Stimulated activated memory B cell treated with anti-CD40 and anti-IgM and Interleukin-4, amounts not matched to agents 10 μg/mL and 1 μg/mL and 100 μg/mL, for 72 hours (primary cell): Measurements from ENCODE around the gene RPP30.

Experiments
- ATAC-seq: fragments of 150-1000 bp; cut with Tn5 transposase; 2 replicates; pipeline ENCODE4 v1.10.0; 2021
- H3K27ac Mint-ChIP-seq: one replicate; pipeline ENCODE4 v1.8.0; 2022; ENCODE audit warnings: mild to moderate bottlenecking, mixed read lengths
- H3K27me3 Mint-ChIP-seq: one replicate; pipeline ENCODE4 v1.8.0; 2022; ENCODE audit warnings: mixed read lengths
- H3K36me3 Mint-ChIP-seq: one replicate; pipeline ENCODE4 v1.8.0; 2022; ENCODE audit warnings: mixed read lengths
- H3K4me1 Mint-ChIP-seq: one replicate; pipeline ENCODE4 v1.8.0; 2022; ENCODE audit warnings: mixed read lengths
- H3K4me3 Mint-ChIP-seq: one replicate; pipeline ENCODE4 v1.8.0; 2022; ENCODE audit warnings: mild to moderate bottlenecking, moderate library complexity, mixed read lengths
- H3K9me3 Mint-ChIP-seq: one replicate; pipeline ENCODE4 v1.8.0; 2022; ENCODE audit warnings: mixed read lengths

Gene RPP30

DNA sequence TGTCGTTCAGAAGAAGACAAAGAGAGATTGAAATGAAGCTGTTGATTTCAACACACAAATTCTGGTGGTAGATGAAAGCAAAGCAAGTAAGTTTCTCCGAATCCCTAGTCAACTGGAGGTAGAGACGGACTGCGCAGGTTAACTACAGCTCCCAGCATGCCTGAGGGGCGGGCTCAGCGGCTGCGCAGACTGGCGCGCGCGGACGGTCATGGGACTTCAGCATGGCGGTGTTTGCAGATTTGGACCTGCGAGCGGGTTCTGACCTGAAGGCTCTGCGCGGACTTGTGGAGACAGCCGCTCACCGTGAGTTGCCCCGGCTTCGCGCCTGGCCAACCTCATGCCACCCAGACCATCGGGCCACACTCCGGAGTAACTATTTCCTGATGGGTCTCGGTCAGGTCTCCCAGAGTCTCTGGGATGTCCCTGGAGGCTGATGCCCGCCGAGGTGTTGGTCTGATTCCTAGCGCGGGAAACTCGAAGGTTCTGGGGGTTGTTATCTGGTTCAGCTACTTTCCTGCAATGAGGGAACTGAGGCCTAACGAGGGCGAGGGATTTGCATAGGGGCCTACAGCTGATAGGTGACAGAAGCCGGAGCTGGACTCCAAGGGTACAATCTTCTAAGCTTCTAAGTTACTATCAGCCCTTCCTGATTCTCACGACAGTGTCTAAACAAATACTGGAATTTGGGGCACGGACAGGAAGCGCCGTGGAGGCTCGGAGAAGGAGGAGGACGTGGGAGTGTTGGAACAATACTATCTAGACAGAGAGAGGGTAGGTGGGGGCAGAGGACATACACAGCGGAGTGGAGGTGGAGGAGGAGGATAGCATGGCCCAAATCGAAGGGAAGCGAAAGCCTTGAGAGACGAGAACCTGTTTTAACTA lies at the start of gene RPP30:
Gene RPP30 (plus strand): TSS at position 209 of the 882 bp plus-strand sequence. CDS start 13 bp downstream, at position 222.
- H3K27ac Mint-ChIP-seq = peak within 1 kb of the TSS; percentile 91
- H3K36me3 Mint-ChIP-seq = peaks cover 11% of the 10 kb centered on the region
- H3K27me3 Mint-ChIP-seq = peaks cover 9% of the 10 kb centered on the region
- peak; percentile 99 for ATAC-seq
- peaks cover 4% of the 10 kb centered on the region for H3K9me3 Mint-ChIP-seq
- H3K4me1 Mint-ChIP-seq = peaks cover 25% of the 10 kb centered on the region
- peak within 1 kb of the TSS; percentile 97 for H3K4me3 Mint-ChIP-seq

GRCh38 chr10:90822508-90822907 lies 49.3 kb upstream of the RPP30 start:
- Mint-ChIP-seq H3K27ac (no peak overlapping the region), H3K4me3 (no peak overlapping the region)

DNA sequence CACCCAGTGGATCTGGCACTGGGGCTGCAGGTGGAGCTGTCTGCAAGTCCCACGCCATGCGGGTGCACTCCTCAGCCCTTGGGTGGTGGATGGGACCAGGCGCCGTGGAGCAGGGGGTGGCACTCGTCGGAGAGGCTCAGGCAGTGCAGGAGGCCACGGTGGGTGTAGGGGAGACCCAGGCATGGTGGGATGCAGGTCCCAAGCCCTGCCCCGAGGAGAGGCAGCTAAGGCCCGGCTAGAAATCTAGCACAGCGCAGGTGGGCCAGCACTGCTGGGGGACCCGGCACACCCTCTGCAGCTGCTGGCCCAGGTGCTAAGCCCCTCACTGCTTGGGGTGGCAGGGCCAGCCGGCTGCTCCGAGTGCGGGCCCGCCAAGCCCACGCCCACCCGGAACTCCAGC lies 39.7 kb upstream of the RPP30 start:
- peaks cover 3% of the 10 kb centered on the region for H3K27me3 Mint-ChIP-seq
- H3K27ac Mint-ChIP-seq = no peak overlapping the region
- ATAC-seq = peak; percentile 44
- no peaks in the 10 kb centered on the region for H3K36me3 Mint-ChIP-seq
- no peaks in the 10 kb centered on the region for H3K4me1 Mint-ChIP-seq
- no peak overlapping the region for H3K4me3 Mint-ChIP-seq
- no peaks in the 10 kb centered on the region for H3K9me3 Mint-ChIP-seq

More at GRCh38 chr10:90822508-90822907, 49.3 kb upstream of the RPP30 start:
- H3K27me3 Mint-ChIP-seq = peaks cover 63% of the 10 kb centered on the region
- H3K36me3 Mint-ChIP-seq = peaks cover 7% of the 10 kb centered on the region
- peaks cover 12% of the 10 kb centered on the region for H3K9me3 Mint-ChIP-seq
- no peaks in the 10 kb centered on the region for H3K4me1 Mint-ChIP-seq
- no peak for ATAC-seq

- H3K36me3 Mint-ChIP-seq = no peaks in the 10 kb centered on the region
- H3K27ac Mint-ChIP-seq = no peak overlapping the region
- H3K27me3 Mint-ChIP-seq = no peaks in the 10 kb centered on the region
- H3K4me1 Mint-ChIP-seq = no peaks in the 10 kb centered on the region
- no peaks in the 10 kb centered on the region for H3K9me3 Mint-ChIP-seq
- ATAC-seq = no peak
- H3K4me3 Mint-ChIP-seq = no peak overlapping the region
These were observed 37.4 kb upstream of the RPP30 start for GRCh38 chr10:90834326-90834725.

DNA sequence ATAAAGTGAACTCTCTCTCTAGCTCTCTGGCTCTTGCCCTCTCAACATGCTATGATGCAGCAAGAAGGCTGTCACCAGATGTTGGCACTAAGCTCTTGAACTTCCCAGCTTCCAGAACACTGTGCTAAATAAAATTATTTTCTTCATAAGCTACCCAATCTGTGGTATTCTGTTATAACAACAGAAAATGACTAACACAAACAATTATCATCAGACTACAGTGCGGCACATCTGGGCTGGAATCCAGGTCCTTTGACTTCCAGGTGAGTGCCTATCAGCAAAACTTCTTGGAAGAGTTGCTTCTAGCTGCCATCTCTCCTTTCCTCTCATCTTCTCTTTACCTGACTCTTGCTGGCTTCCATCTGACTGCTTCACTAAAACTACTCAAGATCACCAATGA lies 34.3 kb upstream of the RPP30 start:
- H3K4me1 Mint-ChIP-seq = no peaks in the 10 kb centered on the region
- no peak for ATAC-seq
- H3K4me3 Mint-ChIP-seq = no peak overlapping the region
- H3K9me3 Mint-ChIP-seq = no peaks in the 10 kb centered on the region
- H3K27me3 Mint-ChIP-seq = no peaks in the 10 kb centered on the region
- H3K36me3 Mint-ChIP-seq = no peaks in the 10 kb centered on the region
- H3K27ac Mint-ChIP-seq = no peak overlapping the region

DNA sequence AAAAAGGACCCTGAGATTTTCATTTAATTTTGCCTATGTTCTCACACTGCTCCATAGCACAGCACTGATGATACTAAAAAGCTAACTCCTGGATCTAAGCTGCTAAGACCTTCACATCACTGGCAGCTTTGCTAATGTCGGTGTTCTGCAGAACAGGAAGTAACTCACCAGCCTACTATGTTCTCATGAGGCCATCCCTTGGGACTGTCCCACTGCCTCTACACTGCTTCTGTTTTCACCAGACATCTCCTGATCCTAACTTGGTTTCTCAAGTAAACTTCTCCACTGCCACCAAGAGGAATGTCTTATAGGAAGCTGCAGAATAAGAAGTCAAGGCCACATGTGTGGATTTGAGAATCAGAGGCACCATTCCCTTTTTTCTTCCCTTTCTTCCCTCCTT lies 29.0 kb upstream of the RPP30 start:
- no peak for ATAC-seq
- Mint-ChIP-seq H3K4me3 (no peak overlapping the region), H3K27ac (no peak overlapping the region), H3K36me3 (no peaks in the 10 kb centered on the region), H3K4me1 (peaks cover 6% of the 10 kb centered on the region), H3K9me3 (no peaks in the 10 kb centered on the region), H3K27me3 (peaks cover 22% of the 10 kb centered on the region)

DNA sequence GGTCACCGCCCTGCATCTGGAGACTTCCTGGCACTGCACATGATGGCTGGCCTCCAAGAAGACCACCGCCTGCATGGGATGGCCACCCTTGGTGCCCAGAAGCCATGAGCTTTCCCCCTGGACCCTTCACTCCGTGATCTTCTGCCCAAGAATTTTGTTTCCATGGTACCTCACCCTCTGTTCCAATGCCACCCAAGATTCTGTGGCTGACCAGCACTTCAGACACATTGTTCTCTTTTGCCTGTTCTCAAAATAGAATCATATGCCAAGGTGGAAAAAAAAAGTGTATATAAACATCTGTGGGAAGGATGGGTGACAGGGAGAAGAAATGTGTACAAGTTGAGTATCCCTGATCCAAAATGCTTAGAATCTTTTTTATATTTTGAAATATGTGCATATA lies 26.0 kb upstream of the RPP30 start:
- Mint-ChIP-seq H3K36me3 (peaks cover 7% of the 10 kb centered on the region), H3K9me3 (peaks cover 6% of the 10 kb centered on the region)

GRCh38 chr10:90846746-90847145 lies 25.0 kb upstream of the RPP30 start:
- Mint-ChIP-seq H3K4me3 (no peak overlapping the region), H3K4me1 (peaks cover 6% of the 10 kb centered on the region), H3K27me3 (peaks cover 37% of the 10 kb centered on the region), H3K9me3 (peaks cover 10% of the 10 kb centered on the region), H3K27ac (no peak overlapping the region), H3K36me3 (peaks cover 11% of the 10 kb centered on the region)
- no peak for ATAC-seq

More for the DNA sequence above, 26.0 kb upstream of the RPP30 start:
- Mint-ChIP-seq H3K4me3 (no peak overlapping the region), H3K27me3 (peaks cover 30% of the 10 kb centered on the region), H3K27ac (no peak overlapping the region), H3K4me1 (peaks cover 6% of the 10 kb centered on the region)
- no peak for ATAC-seq

DNA sequence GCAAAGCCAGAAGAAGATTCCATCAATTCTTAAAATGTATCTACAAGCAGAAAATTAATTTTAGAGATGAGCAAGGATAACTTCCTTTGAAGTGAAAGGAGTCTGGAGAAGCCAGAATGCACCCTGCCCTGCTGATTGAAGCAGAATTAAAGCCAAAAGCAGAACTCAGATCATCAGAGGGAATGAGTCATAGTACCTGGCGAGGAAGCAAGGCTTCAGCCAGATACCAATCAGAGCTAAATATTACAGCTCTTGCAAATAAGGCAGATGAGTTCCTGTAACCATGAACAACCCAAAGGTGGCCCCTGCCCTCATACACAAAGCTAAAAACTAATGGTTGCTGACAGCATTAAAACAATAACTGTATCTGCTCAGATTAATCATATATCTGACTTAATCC lies 24.3 kb upstream of the RPP30 start:
- no peak for ATAC-seq
- Mint-ChIP-seq H3K9me3 (peaks cover 11% of the 10 kb centered on the region), H3K27ac (no peak overlapping the region), H3K36me3 (peaks cover 11% of the 10 kb centered on the region), H3K27me3 (peaks cover 37% of the 10 kb centered on the region), H3K4me3 (no peak overlapping the region), H3K4me1 (peaks cover 6% of the 10 kb centered on the region)

DNA sequence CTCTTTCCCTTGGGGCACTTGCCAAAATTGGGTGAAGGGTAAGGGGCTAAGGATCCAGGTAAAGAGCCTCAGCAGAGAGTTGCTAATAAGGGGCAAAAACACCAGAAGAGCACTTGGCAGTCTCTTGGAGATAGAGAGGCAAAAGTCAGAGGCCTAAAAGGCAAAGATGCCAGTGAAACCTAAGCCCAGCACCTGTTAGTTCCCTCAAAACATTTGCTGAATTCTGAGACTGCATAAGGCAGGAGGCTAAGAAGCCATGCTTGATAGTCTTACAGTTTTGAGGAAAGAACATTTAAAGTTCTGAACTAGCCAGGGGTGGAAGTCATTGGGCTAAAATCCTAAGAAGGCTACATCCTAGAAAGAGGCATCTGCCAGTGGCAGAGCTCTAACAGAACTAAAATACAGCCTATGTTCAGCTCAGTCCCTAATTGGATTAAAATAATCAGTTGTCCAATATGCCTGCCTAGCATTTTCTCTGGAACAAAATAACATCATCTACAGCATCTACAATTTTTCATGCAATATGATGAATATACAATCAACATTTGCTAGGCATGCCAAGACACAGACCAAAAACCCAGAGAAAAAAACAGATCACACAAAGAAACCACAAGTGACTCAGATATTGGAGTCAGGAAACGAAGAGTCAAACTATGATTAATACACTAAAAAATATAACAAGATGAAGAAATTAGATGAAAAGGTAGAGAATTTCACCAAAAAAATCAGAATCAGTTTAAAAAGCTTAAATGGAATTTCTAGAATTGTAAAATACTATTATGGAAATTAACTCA lies 21.6 kb upstream of the RPP30 start:
- Mint-ChIP-seq H3K4me3 (no peak overlapping the region), H3K4me1 (no peaks in the 10 kb centered on the region), H3K9me3 (peaks cover 11% of the 10 kb centered on the region), H3K27me3 (peaks cover 32% of the 10 kb centered on the region), H3K27ac (no peak overlapping the region), H3K36me3 (peaks cover 11% of the 10 kb centered on the region)
- ATAC-seq = no peak

DNA sequence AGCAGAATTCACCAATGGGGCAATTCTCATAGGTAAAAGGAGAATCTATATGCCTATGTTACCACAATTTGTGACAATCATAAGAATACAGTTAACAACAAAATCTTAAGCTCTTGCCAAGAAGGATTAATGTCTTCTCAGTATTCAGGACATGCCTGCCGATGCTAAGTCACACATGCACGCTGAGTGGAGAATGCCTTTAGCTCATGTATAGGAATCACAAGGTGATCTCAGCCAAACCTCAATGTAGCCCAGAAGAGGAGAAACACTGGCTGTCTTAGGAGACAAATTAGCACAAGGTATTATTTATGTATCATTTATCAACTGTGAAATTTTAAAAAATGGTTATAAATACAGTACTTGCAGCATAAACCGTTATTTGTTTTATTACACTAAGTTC lies 16.6 kb upstream of the RPP30 start:
- no peak for ATAC-seq
- H3K9me3 Mint-ChIP-seq = peaks cover 11% of the 10 kb centered on the region
- H3K4me3 Mint-ChIP-seq = no peak overlapping the region
- no peak overlapping the region for H3K27ac Mint-ChIP-seq
- H3K36me3 Mint-ChIP-seq = peaks cover 10% of the 10 kb centered on the region
- H3K4me1 Mint-ChIP-seq = peaks cover 12% of the 10 kb centered on the region
- H3K27me3 Mint-ChIP-seq = peaks cover 28% of the 10 kb centered on the region

DNA sequence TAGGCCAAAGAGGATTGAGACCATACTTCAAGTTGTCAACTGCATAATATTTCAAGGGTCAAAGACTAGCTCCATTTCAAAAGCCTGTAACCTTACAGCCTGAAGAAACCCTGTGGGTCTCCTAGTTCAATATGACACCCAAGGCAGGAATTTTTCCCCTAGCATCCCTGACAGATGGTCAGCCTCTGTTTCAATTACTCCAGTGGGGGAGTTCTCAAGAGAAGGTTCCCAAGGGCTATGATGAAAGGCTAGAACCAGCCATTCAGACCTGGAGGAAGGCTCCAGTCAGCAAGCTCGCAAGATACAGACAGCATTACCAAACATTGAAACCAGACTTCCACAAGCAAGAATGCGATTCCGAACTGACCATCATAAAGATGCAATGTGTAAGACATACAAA lies 15.5 kb upstream of the RPP30 start:
- peaks cover 2% of the 10 kb centered on the region for H3K9me3 Mint-ChIP-seq
- ATAC-seq = no peak
- H3K27me3 Mint-ChIP-seq = peaks cover 16% of the 10 kb centered on the region
- no peak overlapping the region for H3K4me3 Mint-ChIP-seq
- no peaks in the 10 kb centered on the region for H3K36me3 Mint-ChIP-seq
- H3K27ac Mint-ChIP-seq = no peak overlapping the region
- H3K4me1 Mint-ChIP-seq = peaks cover 12% of the 10 kb centered on the region

GRCh38 chr10:90856964-90857634 lies 14.7 kb upstream of the RPP30 start:
- Mint-ChIP-seq H3K9me3 (no peaks in the 10 kb centered on the region), H3K27ac (no peak overlapping the region), H3K36me3 (no peaks in the 10 kb centered on the region), H3K4me1 (peaks cover 12% of the 10 kb centered on the region), H3K4me3 (peak overlapping the region; percentile 75), H3K27me3 (peaks cover 15% of the 10 kb centered on the region)
- ATAC-seq = no peak

DNA sequence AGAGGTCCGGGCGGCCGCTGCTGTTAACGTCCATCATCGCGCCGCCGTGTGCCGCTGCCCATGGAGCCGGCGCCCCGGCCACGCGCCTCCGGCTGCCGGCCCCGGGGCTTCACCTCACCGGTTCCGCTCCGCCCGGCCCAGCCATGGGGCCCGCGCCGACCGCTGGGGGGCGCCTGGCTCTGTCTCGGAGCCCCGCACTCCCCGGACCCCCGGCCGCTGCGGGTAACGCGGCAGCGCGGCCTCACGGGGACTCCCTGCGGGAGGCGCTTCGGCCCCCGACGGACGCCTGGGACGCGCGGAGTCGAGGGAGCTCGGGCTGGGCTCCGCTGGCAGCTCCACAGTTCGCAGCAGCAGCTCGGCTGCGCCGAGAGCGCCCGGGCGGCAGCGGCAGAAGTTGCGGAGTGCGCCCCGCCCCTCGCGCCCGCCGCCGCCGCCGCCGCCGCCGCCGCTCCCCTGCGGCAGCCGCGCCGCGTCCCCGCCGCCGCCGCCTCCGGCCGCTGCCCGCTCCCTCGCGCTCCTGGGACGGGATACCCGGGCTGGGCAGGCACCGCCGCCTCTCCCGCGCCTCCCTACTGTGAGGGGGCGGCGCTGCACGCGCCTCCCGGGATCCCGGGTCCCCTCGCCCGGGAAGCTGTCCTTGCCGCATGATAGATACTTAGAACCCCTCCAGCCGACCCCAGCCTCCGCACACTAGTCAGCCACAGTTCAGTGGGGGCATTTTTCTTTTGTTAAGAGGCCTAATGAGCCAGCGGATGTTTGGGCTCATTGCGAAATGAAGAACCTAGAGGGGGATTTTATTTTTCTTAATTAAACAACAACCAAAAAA lies 13.9 kb upstream of the RPP30 start, which contains the start of gene HTR7:
Gene HTR7 (minus strand): TSS at position 405 of the 826 bp plus-strand sequence. CDS start 368 bp downstream, at position 37.
- Mint-ChIP-seq H3K4me1 (peaks cover 12% of the 10 kb centered on the region), H3K36me3 (no peaks in the 10 kb centered on the region), H3K27me3 (peaks cover 16% of the 10 kb centered on the region), H3K9me3 (no peaks in the 10 kb centered on the region), H3K4me3 (peak within 1 kb of the TSS; percentile 93), H3K27ac (peak within 1 kb of the TSS; percentile 85)
- peak; percentile 88 for ATAC-seq
